Activated CD4-positive, alpha-beta T cell treated with anti-CD3 and anti-CD28 coated beads, Interleukin-2, amount 10 ng/mL, durations not matched to agents 24 days and 14 days (primary cell): ENCODE results near the gene ZFAND3. TPM values are rescaled to one million over a fixed set of nuclear protein-coding genes. Genes with fewer than 3 reads are reported as not detected.

ENCODE experiments used
- DNase-seq: peaks from one replicate; pipeline ENCODE4 v3.0.0; 2022
- H3K27ac Mint-ChIP-seq: one replicate; pipeline ENCODE4 v1.8.0; 2022; ENCODE audit warnings: mild to moderate bottlenecking, mixed read lengths
- H3K27me3 Mint-ChIP-seq: one replicate; pipeline ENCODE4 v1.8.0; 2022; ENCODE audit warnings: mixed read lengths
- H3K36me3 Mint-ChIP-seq: one replicate; pipeline ENCODE4 v1.8.0; 2022; ENCODE audit warnings: low read depth, mild to moderate bottlenecking, mixed read lengths
- H3K4me1 Mint-ChIP-seq: one replicate; pipeline ENCODE4 v1.8.0; 2021; ENCODE audit warnings: mixed read lengths
- H3K4me3 Mint-ChIP-seq: one replicate; pipeline ENCODE4 v1.8.0; 2022; ENCODE audit warnings: mild to moderate bottlenecking, moderate library complexity, mixed read lengths
- H3K9me3 Mint-ChIP-seq: one replicate; pipeline ENCODE4 v1.8.0; 2021; ENCODE audit warnings: mixed read lengths
- intact Hi-C: fragments of 100-400 bp; cut with micrococcal nuclease; formaldehyde crosslinking; loops from one replicate; pipeline ENCODE4 v1.15.1; 2023
- total RNA-seq: library from RNA; stranded (reverse); gene quantifications from 2 replicates; pipeline ENCODE4 v1.2.3, GENCODE V29; 2022

The ZFAND3 gene
- total RNA-seq, 1 donor from 2014 or later: 31.5 TPM

DNA sequence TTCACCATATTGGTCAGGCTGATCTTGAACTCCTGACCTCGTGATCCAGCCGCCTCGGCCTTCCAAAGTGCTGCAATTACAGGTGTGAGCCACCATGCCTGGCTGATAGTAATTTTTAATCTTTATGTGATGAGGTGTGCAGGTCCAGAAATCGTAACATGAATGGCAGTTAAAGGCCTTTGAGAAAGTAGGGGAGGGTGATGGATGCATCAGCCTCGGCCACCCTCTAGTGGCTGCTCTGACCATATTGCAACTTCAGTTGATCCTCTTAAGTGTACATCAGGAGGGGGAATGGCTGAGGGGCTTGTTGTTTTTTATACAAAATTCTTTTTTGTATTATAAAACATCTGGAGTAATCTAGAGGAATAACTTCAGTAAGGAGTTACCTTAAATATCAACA, 193.0 kb downstream of the ZFAND3 start:
- intact Hi-C loops: loop anchor here (1.0 to 10.0 kb wide), 2 partner anchors 221 to 308 kb away; no protein-coding TSS in a partner anchor
- Mint-ChIP-seq H3K27me3 (no peaks in the 10 kb centered on the region), H3K27ac (no peak overlapping the region), H3K9me3 (no peaks in the 10 kb centered on the region), H3K4me1 (peaks cover 6% of the 10 kb centered on the region), H3K36me3 (peaks cover 2% of the 10 kb centered on the region), H3K4me3 (no peak overlapping the region)
- peak; percentile 58 for DNase-seq

DNA sequence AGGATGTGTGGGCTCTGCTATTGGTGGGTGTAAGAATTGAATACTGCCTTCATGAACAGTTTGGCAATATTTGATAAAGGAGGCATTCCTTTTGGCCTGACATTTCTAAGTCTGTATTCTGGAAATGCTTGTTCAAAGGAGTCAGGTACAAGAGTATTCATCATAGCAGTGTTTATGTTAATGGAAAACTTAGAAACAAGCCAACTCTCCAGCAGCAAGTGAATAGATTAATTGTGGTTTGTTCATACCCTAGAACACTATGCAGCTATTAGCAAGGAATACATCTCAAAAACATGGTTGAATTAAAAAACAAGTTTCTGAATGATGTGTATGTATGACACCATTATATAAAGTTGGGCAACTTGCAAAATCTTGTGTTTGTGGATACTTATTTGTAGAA, 195.8 kb downstream of the ZFAND3 start:
- peaks cover 2% of the 10 kb centered on the region for H3K4me1 Mint-ChIP-seq
- no peak for DNase-seq
- H3K27me3 Mint-ChIP-seq: no peaks in the 10 kb centered on the region
- peaks cover 2% of the 10 kb centered on the region for H3K36me3 Mint-ChIP-seq
- no peak overlapping the region for H3K4me3 Mint-ChIP-seq
- intact Hi-C loops: loop anchor here (10.0 kb wide), 1 partner anchor 311 kb away; no protein-coding TSS in a partner anchor
- H3K27ac Mint-ChIP-seq: no peak overlapping the region
- H3K9me3 Mint-ChIP-seq: no peaks in the 10 kb centered on the region

DNA sequence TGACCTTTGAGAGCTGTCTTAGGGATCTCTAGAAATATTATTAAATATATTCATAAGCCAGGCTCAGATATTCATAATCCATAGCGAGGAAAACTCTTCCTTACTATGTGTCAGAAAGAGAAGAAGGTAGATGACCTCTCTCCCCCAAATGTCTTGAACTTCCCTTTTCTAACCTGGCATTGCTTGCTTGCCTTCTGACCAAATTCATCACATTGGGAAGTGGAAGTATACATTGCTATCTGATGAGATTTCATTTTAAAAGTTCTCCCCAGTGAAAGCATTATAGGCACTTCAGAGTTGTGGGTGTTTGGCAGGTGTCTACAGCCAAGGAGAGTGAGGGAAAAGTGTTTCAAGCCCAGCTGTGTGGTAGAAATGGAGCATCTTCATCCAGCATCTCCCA, 197.3 kb downstream of the ZFAND3 start:
- H3K36me3 Mint-ChIP-seq: no peaks in the 10 kb centered on the region
- H3K27me3 Mint-ChIP-seq: no peaks in the 10 kb centered on the region
- H3K4me3 Mint-ChIP-seq: no peak overlapping the region
- no peaks in the 10 kb centered on the region for H3K4me1 Mint-ChIP-seq
- no peak overlapping the region for H3K27ac Mint-ChIP-seq
- no peaks in the 10 kb centered on the region for H3K9me3 Mint-ChIP-seq
- no peak for DNase-seq
- intact Hi-C loops: loop anchor here (10.0 kb wide), 1 partner anchor 312 kb away; no protein-coding TSS in a partner anchor

DNA sequence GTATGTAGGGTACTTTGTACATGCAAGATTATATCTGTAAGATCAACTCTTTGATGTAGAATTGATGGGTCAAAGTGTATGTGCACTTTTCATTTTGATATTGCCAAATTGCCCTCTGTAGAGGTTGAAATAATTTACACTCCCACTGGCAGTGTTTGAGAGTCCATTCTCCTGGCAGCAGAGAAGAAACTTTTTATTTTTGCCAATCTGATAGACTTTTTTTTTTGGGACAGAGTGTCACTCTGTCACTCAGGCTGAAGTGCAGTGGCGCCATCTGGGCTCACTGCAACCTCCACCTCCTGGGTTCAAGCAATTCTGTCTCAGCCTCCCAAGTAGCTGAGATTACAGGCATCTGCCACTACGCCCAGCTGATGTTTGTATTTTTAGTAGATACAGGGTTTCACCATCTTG, 199.2 kb downstream of the ZFAND3 start:
- peaks cover 3% of the 10 kb centered on the region for H3K9me3 Mint-ChIP-seq
- H3K36me3 Mint-ChIP-seq: no peaks in the 10 kb centered on the region
- no peaks in the 10 kb centered on the region for H3K27me3 Mint-ChIP-seq
- intact Hi-C loops: loop anchor here (10.0 kb wide), 1 partner anchor 314 kb away; no protein-coding TSS in a partner anchor
- H3K27ac Mint-ChIP-seq: no peak overlapping the region
- DNase-seq: no peak
- H3K4me3 Mint-ChIP-seq: no peak overlapping the region
- H3K4me1 Mint-ChIP-seq: no peaks in the 10 kb centered on the region

DNA sequence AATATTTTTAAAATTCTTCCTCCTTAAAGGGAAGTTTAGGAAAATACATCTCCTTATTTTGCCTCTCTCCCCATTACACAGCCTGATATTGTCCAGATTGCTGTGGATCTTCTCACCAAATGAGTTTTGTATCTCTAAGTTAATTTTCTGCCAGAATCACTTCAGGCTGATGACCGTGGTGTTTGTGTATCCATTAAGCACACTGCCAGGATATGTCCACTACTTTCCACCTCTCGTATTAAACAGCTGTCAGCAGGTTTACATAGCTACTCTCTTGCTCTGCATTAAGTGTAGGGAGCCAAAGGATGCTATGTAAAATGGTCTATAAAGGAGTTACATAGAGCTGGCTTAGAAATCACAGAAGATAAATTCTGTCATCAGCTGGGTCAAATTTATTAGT, 201.1 kb downstream of the ZFAND3 start:
- Mint-ChIP-seq H3K27me3 (no peaks in the 10 kb centered on the region), H3K4me3 (no peak overlapping the region), H3K9me3 (peaks cover 11% of the 10 kb centered on the region)

GRCh38 chr6:38021029-38021428, 201.5 kb downstream of the ZFAND3 start:
- Mint-ChIP-seq H3K9me3 (peaks cover 11% of the 10 kb centered on the region), H3K27ac (no peak overlapping the region), H3K4me1 (no peaks in the 10 kb centered on the region), H3K27me3 (no peaks in the 10 kb centered on the region), H3K4me3 (no peak overlapping the region), H3K36me3 (peaks cover 4% of the 10 kb centered on the region)
- intact Hi-C loops: no loop called here
- no peak for DNase-seq

More for the DNA sequence above, 201.1 kb downstream of the ZFAND3 start:
- intact Hi-C loops: no loop called here
- DNase-seq: no peak
- peaks cover 4% of the 10 kb centered on the region for H3K36me3 Mint-ChIP-seq
- H3K27ac Mint-ChIP-seq: no peak overlapping the region
- no peaks in the 10 kb centered on the region for H3K4me1 Mint-ChIP-seq

DNA sequence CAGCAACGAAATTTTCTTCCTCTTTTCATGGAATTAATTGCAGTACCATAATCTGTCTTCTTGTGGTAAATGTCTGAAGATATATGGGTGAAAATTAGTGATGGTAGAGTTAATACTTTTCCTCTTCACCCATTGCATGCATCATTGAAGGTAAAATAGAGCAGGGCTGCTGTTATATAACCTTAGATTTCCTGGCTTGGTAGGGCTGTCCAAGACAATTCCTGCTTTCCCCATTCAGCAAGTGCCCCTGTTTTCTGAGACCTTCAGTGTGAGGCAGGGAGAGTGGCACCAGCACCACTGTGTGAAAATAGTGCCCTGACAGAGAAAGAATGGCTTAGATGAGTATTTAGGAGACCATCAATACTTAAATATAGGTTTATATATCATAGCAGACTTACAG, 202.0 kb downstream of the ZFAND3 start:
- peaks cover 11% of the 10 kb centered on the region for H3K9me3 Mint-ChIP-seq
- H3K36me3 Mint-ChIP-seq: peaks cover 4% of the 10 kb centered on the region
- no peaks in the 10 kb centered on the region for H3K27me3 Mint-ChIP-seq
- no peak overlapping the region for H3K27ac Mint-ChIP-seq
- no peak for DNase-seq
- H3K4me3 Mint-ChIP-seq: no peak overlapping the region
- intact Hi-C loops: no loop called here
- no peaks in the 10 kb centered on the region for H3K4me1 Mint-ChIP-seq

DNA sequence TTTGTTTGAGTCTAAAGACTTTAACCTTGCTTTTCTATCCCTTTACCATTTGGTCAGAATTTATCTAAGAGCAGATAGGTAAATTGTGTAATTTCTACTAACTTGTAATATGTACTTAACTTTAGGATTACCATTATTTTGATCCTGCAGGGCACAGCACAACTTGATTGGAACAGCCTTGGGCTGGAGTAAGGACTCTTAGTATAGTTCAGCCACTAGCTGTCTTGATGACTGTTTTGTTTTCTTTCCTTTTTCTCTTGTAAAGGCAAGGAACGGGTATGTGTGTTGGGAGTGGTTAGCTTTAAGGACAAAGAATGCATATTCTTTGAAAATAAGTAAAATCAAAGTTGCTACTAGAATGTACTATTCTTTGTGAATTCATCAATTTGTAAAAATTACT, 203.2 kb downstream of the ZFAND3 start:
- Mint-ChIP-seq H3K27ac (no peak overlapping the region), H3K27me3 (no peaks in the 10 kb centered on the region)
- intact Hi-C loops: no loop called here

GRCh38 chr6:38024908-38025307, 205.4 kb downstream of the ZFAND3 start:
- Mint-ChIP-seq H3K27me3 (no peaks in the 10 kb centered on the region), H3K4me3 (no peak overlapping the region), H3K4me1 (peaks cover 20% of the 10 kb centered on the region), H3K27ac (no peak overlapping the region), H3K36me3 (peaks cover 5% of the 10 kb centered on the region), H3K9me3 (peaks cover 11% of the 10 kb centered on the region)
- DNase-seq: no peak
- intact Hi-C loops: no loop called here

More for the DNA sequence above, 203.2 kb downstream of the ZFAND3 start:
- Mint-ChIP-seq H3K36me3 (peaks cover 4% of the 10 kb centered on the region), H3K4me3 (no peak overlapping the region), H3K4me1 (peaks cover 4% of the 10 kb centered on the region), H3K9me3 (peaks cover 11% of the 10 kb centered on the region)
- DNase-seq: no peak

GRCh38 chr6:38025451-38025850, 205.9 kb downstream of the ZFAND3 start:
- Mint-ChIP-seq H3K9me3 (peaks cover 11% of the 10 kb centered on the region), H3K36me3 (peaks cover 5% of the 10 kb centered on the region), H3K27ac (no peak overlapping the region), H3K4me3 (no peak overlapping the region), H3K27me3 (no peaks in the 10 kb centered on the region), H3K4me1 (peaks cover 24% of the 10 kb centered on the region)
- DNase-seq: no peak
- intact Hi-C loops: no loop called here

DNA sequence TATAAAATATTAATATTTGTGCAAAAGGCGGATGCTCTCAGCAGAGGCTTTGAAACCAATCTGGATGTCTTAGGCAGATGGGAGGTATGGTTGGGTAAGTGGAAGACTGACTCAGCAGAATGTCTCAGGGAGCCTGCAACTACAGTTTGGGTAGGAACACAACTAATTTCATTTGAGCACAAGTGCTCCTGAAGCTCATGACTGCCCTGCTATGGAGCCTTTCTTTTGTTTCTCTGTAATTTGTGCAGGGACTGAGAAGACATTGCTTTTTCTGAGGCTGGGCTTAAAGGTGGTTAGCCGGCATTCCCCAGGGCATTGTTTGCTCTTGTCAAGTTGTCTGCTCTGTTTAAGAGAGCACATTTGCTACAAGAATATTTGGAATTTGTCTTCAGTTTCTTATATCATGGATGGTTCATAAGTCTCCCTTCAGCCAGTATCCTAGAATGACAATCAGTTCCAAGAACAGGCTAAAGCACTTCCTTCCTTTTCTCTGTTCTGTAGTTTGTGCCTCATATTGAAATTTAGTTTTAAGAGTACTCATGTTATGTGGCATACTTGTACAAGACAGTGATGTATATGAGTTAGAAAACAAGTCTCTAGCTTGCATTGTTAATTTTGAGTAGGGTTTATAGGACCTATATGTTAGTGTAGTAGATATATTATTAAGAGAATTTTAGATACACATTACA, 208.3 kb downstream of the ZFAND3 start:
- no peak overlapping the region for H3K27ac Mint-ChIP-seq
- intact Hi-C loops: no loop called here
- no peaks in the 10 kb centered on the region for H3K27me3 Mint-ChIP-seq
- H3K9me3 Mint-ChIP-seq: peaks cover 11% of the 10 kb centered on the region
- peaks cover 29% of the 10 kb centered on the region for H3K4me1 Mint-ChIP-seq
- DNase-seq: no peak
- peaks cover 5% of the 10 kb centered on the region for H3K36me3 Mint-ChIP-seq
- H3K4me3 Mint-ChIP-seq: no peak overlapping the region

DNA sequence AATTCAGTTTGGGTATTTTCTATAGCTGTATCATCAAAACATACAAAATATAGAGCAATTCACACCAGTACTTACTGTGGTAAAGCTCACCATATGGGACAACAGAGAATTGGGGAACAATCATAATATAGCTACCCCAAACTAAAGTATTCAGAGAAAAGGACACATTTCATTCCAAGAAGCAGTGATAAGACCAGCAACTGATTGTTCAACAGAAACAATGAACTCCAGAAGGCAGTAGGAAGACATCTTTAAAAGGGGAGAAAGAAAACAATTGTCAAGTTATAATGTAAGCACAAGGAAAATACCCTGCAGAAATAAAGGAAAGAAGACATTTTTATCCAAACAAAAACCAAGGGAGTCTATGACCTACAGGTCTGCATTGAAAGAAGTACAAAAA, 210.9 kb downstream of the ZFAND3 start:
- DNase-seq: no peak
- intact Hi-C loops: loop anchor here (10.0 kb wide), 1 partner anchor 464 kb away; no protein-coding TSS in a partner anchor
- no peaks in the 10 kb centered on the region for H3K9me3 Mint-ChIP-seq

DNA sequence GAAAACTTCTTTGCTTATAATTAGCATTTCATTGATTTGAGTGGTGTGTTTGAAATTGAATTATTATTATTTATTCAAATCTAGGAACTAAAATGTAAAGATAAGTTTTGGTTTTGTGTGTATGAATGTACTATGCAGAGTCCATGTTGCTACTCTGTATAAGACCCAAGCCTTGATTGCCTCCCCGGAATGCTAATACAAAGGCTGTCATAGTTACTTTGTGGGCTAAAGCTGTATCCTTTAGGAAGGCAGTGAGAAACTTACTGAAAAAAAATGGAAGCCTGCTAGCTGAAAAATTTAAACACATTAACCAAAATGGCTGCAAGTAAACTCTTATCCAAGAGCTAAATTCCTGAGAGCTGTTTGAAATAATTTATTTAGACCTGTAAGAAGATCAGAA, 213.3 kb downstream of the ZFAND3 start:
- Mint-ChIP-seq H3K27ac (no peak overlapping the region), H3K36me3 (peaks cover 1% of the 10 kb centered on the region), H3K4me3 (no peak overlapping the region), H3K9me3 (no peaks in the 10 kb centered on the region), H3K27me3 (no peaks in the 10 kb centered on the region), H3K4me1 (peaks cover 33% of the 10 kb centered on the region)
- intact Hi-C loops: loop anchor here (10.0 kb wide), 1 partner anchor 462 kb away; no protein-coding TSS in a partner anchor
- no peak for DNase-seq

More for the DNA sequence above, 210.9 kb downstream of the ZFAND3 start:
- Mint-ChIP-seq H3K4me3 (no peak overlapping the region), H3K27ac (no peak overlapping the region), H3K27me3 (no peaks in the 10 kb centered on the region), H3K4me1 (peaks cover 38% of the 10 kb centered on the region), H3K36me3 (peaks cover 1% of the 10 kb centered on the region)

DNA sequence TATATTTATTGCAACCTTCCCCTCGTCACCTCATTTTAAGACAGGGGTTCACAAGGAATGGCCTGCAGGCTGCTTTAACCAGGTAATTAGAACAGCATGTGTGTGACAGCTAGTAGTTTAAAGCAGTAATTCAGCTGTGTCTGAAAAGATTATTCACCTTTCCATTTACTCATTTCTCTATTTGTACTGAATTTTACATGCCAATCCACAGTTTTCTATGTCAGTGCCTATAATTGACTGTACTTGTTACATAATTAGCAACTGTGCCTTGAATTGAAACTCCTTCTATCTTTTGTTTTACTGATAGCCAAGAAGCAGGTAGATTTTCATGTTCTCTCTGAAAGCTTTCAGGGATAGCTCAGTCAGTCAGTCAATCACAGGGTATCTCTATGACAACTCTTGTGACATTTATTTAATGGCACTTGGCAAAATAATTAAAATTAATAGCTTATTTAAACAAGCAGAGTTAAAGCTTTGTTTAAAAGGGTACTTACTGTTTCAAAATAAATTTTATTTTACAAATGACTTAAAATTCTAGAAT, 214.0 kb downstream of the ZFAND3 start:
- no peaks in the 10 kb centered on the region for H3K27me3 Mint-ChIP-seq
- no peak for DNase-seq
- intact Hi-C loops: loop anchor here (10.0 kb wide), 1 partner anchor 461 kb away; no protein-coding TSS in a partner anchor

More for the DNA sequence above, 214.0 kb downstream of the ZFAND3 start:
- Mint-ChIP-seq H3K36me3 (peaks cover 1% of the 10 kb centered on the region), H3K9me3 (no peaks in the 10 kb centered on the region), H3K4me1 (peaks cover 26% of the 10 kb centered on the region), H3K27ac (no peak overlapping the region), H3K4me3 (no peak overlapping the region)
